CD14-positive monocyte (primary cell): ENCODE measurements around the gene GRIN2B. TPM values are rescaled to one million over a fixed set of nuclear protein-coding genes. Genes with fewer than 3 reads are reported as not detected.

Experiments
- DNase-seq, 3 donors: peaks; one replicate each; pipeline ENCODE4 v3.0.0-alpha.2; 2011 to 2022
- H2AFZ ChIP-seq: 2 replicates; pipeline ENCODE4 v1.6.0; 2012; ENCODE audit warnings: mild to moderate bottlenecking, low read depth, low read length, inconsistent platforms; ENCODE audit not compliant: insufficient read depth, poor library complexity, severe bottlenecking
- H3K27ac ChIP-seq, 2 donors: 1 replicate in 1 of 2; 2 replicates in 1 of 2; pipeline ENCODE4 v1.5.1; 2012 to 2013; ENCODE audit warnings: low read length in 2 of 2, control low read depth in 1 of 2, inconsistent platforms in 1 of 2, low read depth in 1 of 2, mild to moderate bottlenecking in 1 of 2
- H3K27me3 ChIP-seq, 2 donors: one replicate each; pipeline versions ENCODE4 v1.6.0 to v1.6.1; 2011 to 2013; ENCODE audit warnings: low read length in 2 of 2; ENCODE audit not compliant: control insufficient read depth in 2 of 2, insufficient read depth in 2 of 2
- H3K36me3 ChIP-seq, 2 donors: replicated peaks in 1 of 2; 1 replicate in 1 of 2; 2 replicates in 1 of 2; pipeline versions ENCODE4 v1.5.1 to v1.6.1; 2012 to 2013; ENCODE audit warnings: low read length in 2 of 2, control low read depth in 1 of 2, inconsistent platforms in 1 of 2, mild to moderate bottlenecking in 1 of 2; ENCODE audit not compliant: insufficient read depth in 2 of 2, control insufficient read depth in 1 of 2
- H3K4me1 ChIP-seq, 2 donors: 1 replicate in 1 of 2; 2 replicates in 1 of 2; pipeline versions ENCODE4 v1.5.1 to v1.6.1; 2012 to 2013; ENCODE audit warnings: low read length in 2 of 2, control low read depth in 1 of 2, inconsistent platforms in 1 of 2, mild to moderate bottlenecking in 1 of 2, moderate library complexity in 1 of 2; ENCODE audit not compliant: insufficient read depth in 2 of 2, control insufficient read depth in 1 of 2
- H3K4me2 ChIP-seq: replicated peaks from 2 replicates; pipeline ENCODE3; 2012; ENCODE audit warnings: low read length, moderate library complexity, mild to moderate bottlenecking; ENCODE audit not compliant: poor library complexity, severe bottlenecking; ENCODE audit errors: extremely low read depth
- H3K4me3 ChIP-seq, 3 experiments: fragments of 200-600 bp in 1 of 3; sonication (generic) in 1 of 3; replicated peaks in 1 of 3; 1 replicate in 2 of 3; 2 replicates in 1 of 3; pipeline ENCODE4 v1.5.1; 2011 to 2013; ENCODE audit warnings: low read length in 3 of 3, mild to moderate bottlenecking in 3 of 3, control low read depth in 2 of 3, low read depth in 2 of 3, inconsistent platforms in 1 of 3, moderate library complexity in 1 of 3
- H3K79me2 ChIP-seq: 2 replicates; pipeline ENCODE4 v1.6.0; 2012; ENCODE audit warnings: mild to moderate bottlenecking, control low read depth, inconsistent platforms, low read length, moderate library complexity; ENCODE audit not compliant: insufficient read depth
- H3K9ac ChIP-seq: 2 replicates; pipeline ENCODE4 v1.6.0; 2017; ENCODE audit warnings: low read length, mild to moderate bottlenecking; ENCODE audit not compliant: insufficient read depth, poor library complexity, severe bottlenecking
- H3K9me3 ChIP-seq, 2 donors: replicated peaks in 1 of 2; 1 replicate in 1 of 2; 2 replicates in 1 of 2; pipeline versions ENCODE4 v1.5.1 to v1.6.1; 2012 to 2013; ENCODE audit warnings: low read length in 2 of 2, control low read depth in 1 of 2; ENCODE audit not compliant: control insufficient read depth in 1 of 2, insufficient read depth in 1 of 2
- H4K20me1 ChIP-seq: 2 replicates; pipeline ENCODE4 v1.6.0; 2012; ENCODE audit warnings: mild to moderate bottlenecking, low read length, control low read depth, moderate library complexity; ENCODE audit not compliant: insufficient read depth
- H3K27ac Mint-ChIP-seq, 7 donors: one replicate each; pipeline ENCODE4 v1.8.0; 2020; ENCODE audit warnings: mild to moderate bottlenecking in 7 of 7, mixed read lengths in 7 of 7, moderate library complexity in 6 of 7, inconsistent platforms in 2 of 7
- H3K27me3 Mint-ChIP-seq, 3 donors: one replicate each; pipeline ENCODE4 v1.8.0; 2021 to 2022; ENCODE audit warnings: low read depth in 3 of 3, mild to moderate bottlenecking in 3 of 3, mixed read lengths in 3 of 3, moderate library complexity in 3 of 3, inconsistent platforms in 1 of 3
- H3K36me3 Mint-ChIP-seq, 2 donors: one replicate each; pipeline ENCODE4 v1.8.0; 2020; ENCODE audit warnings: mixed read lengths in 2 of 2, inconsistent platforms in 1 of 2, mild to moderate bottlenecking in 1 of 2
- H3K4me1 Mint-ChIP-seq: one replicate; pipeline ENCODE4 v1.8.0; 2020; ENCODE audit warnings: mild to moderate bottlenecking, mixed read lengths
- H3K4me3 Mint-ChIP-seq, 2 donors: one replicate each; pipeline ENCODE4 v1.8.0; 2020; ENCODE audit warnings: mild to moderate bottlenecking in 2 of 2, mixed read lengths in 2 of 2, moderate library complexity in 1 of 2
- H3K9me3 Mint-ChIP-seq, 7 donors: one replicate each; pipeline ENCODE4 v1.8.0; 2020 to 2022; ENCODE audit warnings: mixed read lengths in 7 of 7, mild to moderate bottlenecking in 6 of 7, moderate library complexity in 6 of 7, inconsistent platforms in 2 of 7
- WGBS: methylation state at CpG from one replicate; pipeline ENCODE4 v1.1.5; 2013; ENCODE audit warnings: missing lambda C conversion rate; ENCODE audit not compliant: insufficient coverage; 5-methylcytosine and 5-hydroxymethylcytosine counted together
- intact Hi-C, 2 donors: fragments of 100-400 bp; cut with micrococcal nuclease; formaldehyde crosslinking; loops; one replicate each; pipeline versions ENCODE4 v1.15.0 to v1.15.1; 2023
- polyA plus RNA-seq, 3 donors: library from polyadenylated mRNA; depleted of rRNA in 1 of 3; unstranded in 2 of 3; stranded (reverse) in 1 of 3; fragments of 300-500 nt in 2 of 3; fragments of >200 nt in 1 of 3; fragmentation: Illumina TruSeq in 2 of 3; gene quantifications; 1 replicate in 2 of 3; 2 replicates in 1 of 3; pipeline ENCODE4 v1.2.3, GENCODE V29; 2012 to 2021
- TF ChIP-seq, protein P1 (sequence below): fragments of 200-600 bp; IDR thresholded peaks from one replicate; pipeline ENCODE4 v1.8.0; 2022; ENCODE audit warnings: antibody characterized with exemption, mild to moderate bottlenecking

Gene GRIN2B
- polyA plus RNA-seq, 3 donors = not detected

DNA sequence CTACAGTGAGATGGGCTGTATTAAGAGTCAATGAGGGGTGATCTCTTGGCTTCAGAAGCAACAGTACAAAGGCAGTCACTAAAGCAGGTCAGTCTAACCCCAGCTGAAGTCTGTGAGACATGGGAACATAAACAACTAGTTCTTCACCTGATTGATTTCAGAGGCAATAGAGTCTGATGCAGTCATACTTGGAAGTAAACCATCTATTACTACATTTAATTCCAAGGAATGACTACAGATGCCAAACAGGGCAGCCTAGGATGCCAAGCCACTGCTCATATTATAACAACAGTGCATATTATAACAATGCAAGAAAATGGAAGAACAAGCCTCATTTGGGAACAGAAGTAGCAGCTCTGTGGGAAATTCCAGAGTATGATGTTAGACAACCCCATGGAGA, 35.8 kb downstream of the GRIN2B start:
- H3K4me1 ChIP-seq = no peaks in the 10 kb centered on the region
- no peaks in the 10 kb centered on the region for H3K9me3 Mint-ChIP-seq
- H3K36me3 Mint-ChIP-seq = no peaks in the 10 kb centered on the region
- H3K4me3 Mint-ChIP-seq = no peak overlapping the region
- no peak for DNase-seq
- H3K27ac Mint-ChIP-seq = no peak overlapping the region
- no peak overlapping the region for H3K27ac ChIP-seq
- H3K9ac ChIP-seq = no peak overlapping the region
- no peak overlapping the region for H3K4me2 ChIP-seq
- peaks cover 7 to 9% (median 8%) of the 10 kb centered on the region in 3 donors for H3K27me3 Mint-ChIP-seq
- H3K4me3 ChIP-seq = no peak overlapping the region
- intact Hi-C loops = no loop called here
- H4K20me1 ChIP-seq = no peaks in the 10 kb centered on the region
- no peaks in the 10 kb centered on the region for H3K79me2 ChIP-seq
- TF ChIP-seq, protein P1, sequence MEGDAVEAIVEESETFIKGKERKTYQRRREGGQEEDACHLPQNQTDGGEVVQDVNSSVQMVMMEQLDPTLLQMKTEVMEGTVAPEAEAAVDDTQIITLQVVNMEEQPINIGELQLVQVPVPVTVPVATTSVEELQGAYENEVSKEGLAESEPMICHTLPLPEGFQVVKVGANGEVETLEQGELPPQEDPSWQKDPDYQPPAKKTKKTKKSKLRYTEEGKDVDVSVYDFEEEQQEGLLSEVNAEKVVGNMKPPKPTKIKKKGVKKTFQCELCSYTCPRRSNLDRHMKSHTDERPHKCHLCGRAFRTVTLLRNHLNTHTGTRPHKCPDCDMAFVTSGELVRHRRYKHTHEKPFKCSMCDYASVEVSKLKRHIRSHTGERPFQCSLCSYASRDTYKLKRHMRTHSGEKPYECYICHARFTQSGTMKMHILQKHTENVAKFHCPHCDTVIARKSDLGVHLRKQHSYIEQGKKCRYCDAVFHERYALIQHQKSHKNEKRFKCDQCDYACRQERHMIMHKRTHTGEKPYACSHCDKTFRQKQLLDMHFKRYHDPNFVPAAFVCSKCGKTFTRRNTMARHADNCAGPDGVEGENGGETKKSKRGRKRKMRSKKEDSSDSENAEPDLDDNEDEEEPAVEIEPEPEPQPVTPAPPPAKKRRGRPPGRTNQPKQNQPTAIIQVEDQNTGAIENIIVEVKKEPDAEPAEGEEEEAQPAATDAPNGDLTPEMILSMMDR = no peak
- H3K36me3 ChIP-seq = no peaks in the 10 kb centered on the region
- H3K9me3 ChIP-seq = no peaks in the 10 kb centered on the region
- no peaks in the 10 kb centered on the region for H3K4me1 Mint-ChIP-seq
- no peak overlapping the region for H2AFZ ChIP-seq
- peaks cover 0 to 3% of the 10 kb centered on the region in 2 donors for H3K27me3 ChIP-seq

DNA sequence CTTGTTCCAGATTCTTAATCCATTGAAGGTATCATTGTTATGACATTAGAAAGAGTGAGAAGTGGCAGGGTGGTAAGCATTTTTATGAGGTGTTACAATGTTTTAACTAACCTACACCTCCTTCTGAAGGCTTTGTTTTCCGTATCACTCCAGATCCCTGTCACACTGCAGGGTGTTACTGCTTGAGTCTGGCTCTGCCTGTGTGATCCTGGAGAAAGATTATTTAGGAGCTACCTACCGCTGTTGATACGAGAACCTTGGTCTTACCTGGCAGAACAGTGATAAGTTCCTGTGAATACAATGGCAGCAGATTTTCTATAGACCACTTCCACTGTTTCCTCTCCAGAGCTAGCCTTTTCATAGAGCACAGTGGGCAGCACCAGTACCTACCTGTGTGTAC, 36.2 kb downstream of the GRIN2B start:
- peaks cover 7 to 9% (median 7%) of the 10 kb centered on the region in 3 donors for H3K27me3 Mint-ChIP-seq
- no peaks in the 10 kb centered on the region for H3K9me3 Mint-ChIP-seq
- Histone ChIP-seq H3K9me3 (no peaks in the 10 kb centered on the region), H3K4me2 (no peak overlapping the region), H3K27ac (no peak overlapping the region), H3K79me2 (no peaks in the 10 kb centered on the region), H2AFZ (no peak overlapping the region), H3K27me3 (peaks cover 0 to 3% of the 10 kb centered on the region in 2 donors), H3K4me3 (no peak overlapping the region), H3K4me1 (no peaks in the 10 kb centered on the region), H4K20me1 (no peaks in the 10 kb centered on the region), H3K9ac (no peak overlapping the region), H3K36me3 (no peaks in the 10 kb centered on the region)
- H3K36me3 Mint-ChIP-seq = no peaks in the 10 kb centered on the region
- no peak overlapping the region for H3K27ac Mint-ChIP-seq
- TF ChIP-seq, protein P1 = no peak
- no peaks in the 10 kb centered on the region for H3K4me1 Mint-ChIP-seq
- intact Hi-C loops = no loop called here
- no peak overlapping the region for H3K4me3 Mint-ChIP-seq
- 80% methylated on average over 2 of the region's 3 CpGs for whole genome bisulfite sequencing
- no peak for DNase-seq
